Common myeloid progenitor, CD34-positive (primary cell): ENCODE data around the gene FBXO45.

Source experiments
- CTCF ChIA-PET: fragments of 350-600 bp; sonication (Branson Sonifier 250); formaldehyde crosslinking; loops from one replicate; lab custom pipeline; 2021; ENCODE audit warnings: antibody characterized with exemption; lab: Charles Lee
- POLR2A ChIA-PET: fragments of 350-600 bp; sonication (Branson Sonifier 250); formaldehyde crosslinking; loops from one replicate; lab custom pipeline; 2021; ENCODE audit warnings: antibody characterized with exemption; lab: Charles Lee
- DNase-seq, 3 donors: peaks; one replicate each; pipeline versions ENCODE4 v3.0.0 to v3.0.0-alpha.2; 2013
- H3K27ac ChIP-seq, 2 experiments: 1 replicate in 1 of 2; 2 replicates in 1 of 2; pipeline ENCODE4 v1.7.0; 2013; ENCODE audit warnings: inconsistent platforms in 2 of 2, low read length in 2 of 2, mild to moderate bottlenecking in 2 of 2, low read depth in 1 of 2, moderate library complexity in 1 of 2; ENCODE audit not compliant: severe bottlenecking in 2 of 2, insufficient read depth in 1 of 2, poor library complexity in 1 of 2
- H3K27me3 ChIP-seq, 5 experiments: replicated peaks in 2 of 5; 1 replicate in 3 of 5; 2 replicates in 2 of 5; pipeline versions ENCODE4 v1.6.1 to v1.7.0; 2013; ENCODE audit warnings: low read length in 4 of 5, mild to moderate bottlenecking in 2 of 5, moderate library complexity in 2 of 5, inconsistent platforms in 1 of 5; ENCODE audit not compliant: insufficient read depth in 5 of 5, control insufficient read depth in 4 of 5
- H3K36me3 ChIP-seq, 4 experiments: 1 replicate in 2 of 4; 2 replicates in 2 of 4; pipeline versions ENCODE4 v1.6.1 to v1.7.0; 2013; ENCODE audit warnings: low read length in 3 of 4, control low read depth in 1 of 4, mild to moderate bottlenecking in 1 of 4; ENCODE audit not compliant: control insufficient read depth in 4 of 4, insufficient read depth in 4 of 4
- H3K4me1 ChIP-seq, 4 experiments: 1 replicate in 3 of 4; 2 replicates in 1 of 4; pipeline versions ENCODE4 v1.6.1 to v1.7.1; 2013; ENCODE audit warnings: low read length in 3 of 4, mild to moderate bottlenecking in 3 of 4, control low read depth in 1 of 4, inconsistent platforms in 1 of 4, moderate library complexity in 1 of 4; ENCODE audit not compliant: control insufficient read depth in 4 of 4, insufficient read depth in 4 of 4; ENCODE audit errors: control extremely low read depth in 1 of 4
- H3K4me3 ChIP-seq, 7 experiments: 1 replicate in 4 of 7; 2 replicates in 3 of 7; pipeline versions ENCODE4 v1.5.1 to v1.7.0; 2013; ENCODE audit warnings: mild to moderate bottlenecking in 7 of 7, low read length in 6 of 7, moderate library complexity in 6 of 7, inconsistent platforms in 2 of 7, low read depth in 2 of 7, control low read depth in 1 of 7; ENCODE audit not compliant: insufficient read depth in 4 of 7, control insufficient read depth in 1 of 7; ENCODE audit errors: extremely low read depth in 1 of 7
- H3K9me3 ChIP-seq, 5 experiments: 1 replicate in 4 of 5; 2 replicates in 1 of 5; pipeline versions ENCODE4 v1.6.1 to v1.7.1; 2013; ENCODE audit warnings: low read length in 4 of 5, mild to moderate bottlenecking in 2 of 5, inconsistent platforms in 1 of 5, low read depth in 1 of 5, moderate library complexity in 1 of 5; ENCODE audit not compliant: control insufficient read depth in 4 of 5, insufficient read depth in 2 of 5; ENCODE audit errors: control extremely low read depth in 1 of 5
- WGBS: methylation state at CpG from one replicate; pipeline ENCODE4 v1.1.5; 2013; ENCODE audit not compliant: insufficient coverage; 5-methylcytosine and 5-hydroxymethylcytosine counted together

FBXO45 gene

GRCh38 chr3:196554205-196554604 is 14.3 kb upstream of the FBXO45 start:
- Histone ChIP-seq H3K27me3 (no peaks in the 10 kb centered on the region), H3K36me3 (peaks cover 0 to 4% (median 0%) of the 10 kb centered on the region in 4 experiments), H3K4me3 (peak overlapping the region in 4 of 7 experiments; percentile 2 to 41 (median 13)), H3K9me3 (peaks cover 0 to 11% (median 9%) of the 10 kb centered on the region in 5 experiments), H3K4me1 (peaks cover 9 to 32% (median 14%) of the 10 kb centered on the region in 4 experiments), H3K27ac (peak overlapping the region in 1 of 2 experiments; percentile 45)
- ChIA-PET CTCF (interaction anchor here (0.6 to 4.6 kb wide), 8 partner anchors 9 to 397 kb away, joined by 3 to 20 read pairs (median 6); no protein-coding TSS in a partner anchor), POLR2A (interaction anchor here (0.7 kb wide), 1 partner anchor 26 kb away, joined by 5 read pairs; no protein-coding TSS in a partner anchor)
- DNase-seq, result peak; percentile 54 to 83 (median 74)
- 0% methylated on average over 1 of the region's 3 CpGs for WGBS

- CTCF ChIA-PET, result interaction anchor here (0.8 to 4.6 kb wide), 9 partner anchors 8 to 132 kb away, joined by 3 to 20 read pairs (median 7); no protein-coding TSS in a partner anchor
- WGBS, result no CpG with 5 or more reads among the region's 3 CpGs
- H3K27me3 ChIP-seq, result no peaks in the 10 kb centered on the region
Measured at GRCh38 chr3:196555295-196555694, 13.2 kb upstream of the FBXO45 start.

GRCh38 chr3:196557236-196557635 is 11.2 kb upstream of the FBXO45 start:
- no peak overlapping the region for H3K4me3 ChIP-seq
- DNase-seq, result no peak
- no peaks in the 10 kb centered on the region for H3K9me3 ChIP-seq
- peaks cover 6 to 15% (median 12%) of the 10 kb centered on the region in 4 experiments for H3K36me3 ChIP-seq
- POLR2A ChIA-PET, result no interaction called here
- CTCF ChIA-PET, result interaction anchor here (0.7 to 4.6 kb wide), 4 partner anchors 9 to 141 kb away, joined by 3 to 20 read pairs (median 4); no protein-coding TSS in a partner anchor
- no peaks in the 10 kb centered on the region for H3K27me3 ChIP-seq
- WGBS, result 100% methylated on average over 3 of the region's 5 CpGs
- peaks cover 9 to 32% (median 14%) of the 10 kb centered on the region in 4 experiments for H3K4me1 ChIP-seq
- no peak overlapping the region for H3K27ac ChIP-seq

More at GRCh38 chr3:196555295-196555694, 13.2 kb upstream of the FBXO45 start:
- H3K4me3 ChIP-seq, result no peak overlapping the region
- H3K4me1 ChIP-seq, result peaks cover 9 to 32% (median 14%) of the 10 kb centered on the region in 4 experiments
- H3K36me3 ChIP-seq, result peaks cover 0 to 9% (median 3%) of the 10 kb centered on the region in 4 experiments
- no peak for DNase-seq
- POLR2A ChIA-PET, result interaction anchor here (0.6 to 0.7 kb wide), 2 partner anchors 58 to 1329 kb away, joined by 3 to 5 read pairs; no protein-coding TSS in a partner anchor
- H3K27ac ChIP-seq, result no peak overlapping the region
- H3K9me3 ChIP-seq, result peaks cover 0 to 2% (median 0%) of the 10 kb centered on the region in 5 experiments

- Histone ChIP-seq H3K36me3 (peaks cover 8 to 18% (median 12%) of the 10 kb centered on the region in 4 experiments), H3K4me1 (peaks cover 10 to 28% (median 20%) of the 10 kb centered on the region in 4 experiments), H3K27ac (no peak overlapping the region), H3K27me3 (no peaks in the 10 kb centered on the region), H3K9me3 (no peaks in the 10 kb centered on the region), H3K4me3 (no peak overlapping the region)
- ChIA-PET CTCF (no interaction called here), POLR2A (no interaction called here)
- DNase-seq, result no peak
Measured at GRCh38 chr3:196558476-196558875, 10.0 kb upstream of the FBXO45 start.

- CTCF ChIA-PET, result no interaction called here
- POLR2A ChIA-PET, result no interaction called here
Measured at GRCh38 chr3:196559826-196560225, 8.6 kb upstream of the FBXO45 start.

GRCh38 chr3:196563721-196564225 is 4.7 kb upstream of the FBXO45 start:
- peak overlapping the region in 1 of 7 experiments; percentile 39 for H3K4me3 ChIP-seq
- H3K27me3 ChIP-seq, result no peaks in the 10 kb centered on the region
- peak; percentile 45 to 80 (median 72) for DNase-seq
- no peaks in the 10 kb centered on the region for H3K9me3 ChIP-seq
- peak overlapping the region; percentile 33 to 59 for H3K27ac ChIP-seq
- peaks cover 2 to 28% (median 24%) of the 10 kb centered on the region in 4 experiments for H3K4me1 ChIP-seq
- POLR2A ChIA-PET, result no interaction called here
- peaks cover 14 to 23% (median 15%) of the 10 kb centered on the region in 4 experiments for H3K36me3 ChIP-seq
- CTCF ChIA-PET, result interaction anchor here (1.5 kb wide), 1 partner anchor 9 kb away, joined by 7 read pairs; no protein-coding TSS in a partner anchor
- no CpG with 5 or more reads among the region's 9 CpGs for WGBS

More at GRCh38 chr3:196559826-196560225, 8.6 kb upstream of the FBXO45 start:
- no peak overlapping the region for H3K4me3 ChIP-seq
- peaks cover 10 to 18% (median 12%) of the 10 kb centered on the region in 4 experiments for H3K36me3 ChIP-seq
- H3K27ac ChIP-seq, result no peak overlapping the region
- no peak for DNase-seq
- WGBS, result 84% methylated on average over 3 of the region's 3 CpGs
- H3K4me1 ChIP-seq, result peaks cover 4 to 27% (median 21%) of the 10 kb centered on the region in 4 experiments
- H3K27me3 ChIP-seq, result no peaks in the 10 kb centered on the region
- H3K9me3 ChIP-seq, result no peaks in the 10 kb centered on the region
